Mucosa of descending colon (tissue), 3 donors: ENCODE results near the gene CRACR2B. TPM values are rescaled to one million over a fixed set of nuclear protein-coding genes. Genes with fewer than 3 reads are reported as not detected.
A peak's percentile ranks its signal among the peaks of the same experiment; 100 is the strongest.

Experiments used
- ATAC-seq: fragments of 200-7000 bp; cut with Tn5 transposase; one replicate; pipeline ENCODE4 v1.9.1; 2020; ENCODE audit warnings: mild to moderate bottlenecking, moderate library complexity
- DNase-seq, 3 donors: peaks; one replicate each; pipeline ENCODE4 v3.0.0-alpha.2; 2020
- H3K36me3 ChIP-seq: fragments of 200-600 bp; one replicate; pipeline ENCODE4 v1.8.0; 2021; ENCODE audit warnings: low read depth, mild to moderate bottlenecking
- H3K4me1 ChIP-seq: fragments of 200-600 bp; one replicate; pipeline ENCODE4 v1.8.0; 2021; ENCODE audit warnings: low read depth, mild to moderate bottlenecking
- H3K4me3 ChIP-seq: fragments of 200-600 bp; one replicate; pipeline ENCODE4 v1.8.0; 2021; ENCODE audit warnings: mild to moderate bottlenecking
- H3K9me3 ChIP-seq: fragments of 200-600 bp; one replicate; pipeline ENCODE4 v1.8.0; 2021; ENCODE audit warnings: mild to moderate bottlenecking
- CTCF ChIP-seq: fragments of 200-600 bp; IDR thresholded peaks from one replicate; pipeline ENCODE4 v1.8.0; 2022; ENCODE audit warnings: antibody characterized with exemption, mild to moderate bottlenecking
- intact Hi-C, 2 donors: fragments of 100-400 bp; cut with DNase I in 1 of 2; cut with micrococcal nuclease in 1 of 2; formaldehyde crosslinking; loops; one replicate each; pipeline versions ENCODE4 v1.11.0 to v1.11.1; 2022; cut with DNase I, micrococcal nuclease
- total RNA-seq, 3 donors: library from RNA; stranded (reverse); fragmentation: NEBNext Ultra II Directional in 2 of 3; extraction: Animal tissue kit (Norgen Biotek cat#: 25700) in 2 of 3; gene quantifications; one replicate each; pipeline versions ENCODE4 v1.2.1 to v1.2.4, GENCODE V29; 2021 to 2023
- donor health status: DM: no; HTN: no; CAD: no; lungs with moderate emphysema.
- donor health status: DM: no; HTN: no; CAD: no.
- donor health status: DM: no; HTN: yes; CAD: no.

The CRACR2B gene
- total RNA-seq, 3 donors from 2014 or later, result 43.5 to 137 (median 129) TPM

GRCh38 chr11:854601-855329 is 27.0 kb downstream of the CRACR2B start:
- no peak for TF ChIP-seq CTCF
- DNase-seq (no peak), ATAC-seq (no peak)
- no peak overlapping the region for H3K4me3 ChIP-seq
- peaks cover 10% of the 10 kb centered on the region for H3K4me1 ChIP-seq
- no peaks in the 10 kb centered on the region for H3K9me3 ChIP-seq
- intact Hi-C loops, result no loop called here
- no peaks in the 10 kb centered on the region for H3K36me3 ChIP-seq

GRCh38 chr11:855330-855674 is 27.6 kb downstream of the CRACR2B start:
- Histone ChIP-seq H3K4me3 (no peak overlapping the region), H3K36me3 (no peaks in the 10 kb centered on the region), H3K4me1 (peaks cover 7% of the 10 kb centered on the region), H3K9me3 (no peaks in the 10 kb centered on the region)
- no peak for TF ChIP-seq CTCF
- no peak for DNase-seq
- intact Hi-C loops, result no loop called here
- ATAC-seq, result no peak

GRCh38 chr11:855796-856195 is 28.1 kb downstream of the CRACR2B start:
- no peak overlapping the region for H3K4me3 ChIP-seq
- ATAC-seq, result no peak
- H3K4me1 ChIP-seq, result peaks cover 7% of the 10 kb centered on the region
- no peak for DNase-seq
- intact Hi-C loops, result no loop called here
- H3K9me3 ChIP-seq, result no peaks in the 10 kb centered on the region
- H3K36me3 ChIP-seq, result no peaks in the 10 kb centered on the region
- no peak for TF ChIP-seq CTCF

- intact Hi-C loops, result no loop called here
These were observed 28.7 kb downstream of the CRACR2B start for GRCh38 chr11:856397-856796.

GRCh38 chr11:858053-858761 is 30.5 kb downstream of the CRACR2B start:
- Histone ChIP-seq H3K4me1 (peaks cover 7% of the 10 kb centered on the region), H3K9me3 (no peaks in the 10 kb centered on the region), H3K4me3 (no peak overlapping the region), H3K36me3 (no peaks in the 10 kb centered on the region)
- DNase-seq, result no peak
- no peak for TF ChIP-seq CTCF
- intact Hi-C loops, result no loop called here
- ATAC-seq, result no peak

More at GRCh38 chr11:856397-856796, 28.7 kb downstream of the CRACR2B start:
- DNase-seq, result no peak
- TF ChIP-seq CTCF, result no peak
- no peaks in the 10 kb centered on the region for H3K36me3 ChIP-seq
- peak; percentile 40 for ATAC-seq
- H3K9me3 ChIP-seq, result no peaks in the 10 kb centered on the region
- H3K4me1 ChIP-seq, result peaks cover 7% of the 10 kb centered on the region
- H3K4me3 ChIP-seq, result no peak overlapping the region
